ENCODE measurements around the gene TUG1. TPM values are rescaled to one million over a fixed set of nuclear protein-coding genes. Genes with fewer than 3 reads are reported as not detected.

TUG1 gene
- polyA plus RNA-seq, result 15.9 TPM

DNA sequence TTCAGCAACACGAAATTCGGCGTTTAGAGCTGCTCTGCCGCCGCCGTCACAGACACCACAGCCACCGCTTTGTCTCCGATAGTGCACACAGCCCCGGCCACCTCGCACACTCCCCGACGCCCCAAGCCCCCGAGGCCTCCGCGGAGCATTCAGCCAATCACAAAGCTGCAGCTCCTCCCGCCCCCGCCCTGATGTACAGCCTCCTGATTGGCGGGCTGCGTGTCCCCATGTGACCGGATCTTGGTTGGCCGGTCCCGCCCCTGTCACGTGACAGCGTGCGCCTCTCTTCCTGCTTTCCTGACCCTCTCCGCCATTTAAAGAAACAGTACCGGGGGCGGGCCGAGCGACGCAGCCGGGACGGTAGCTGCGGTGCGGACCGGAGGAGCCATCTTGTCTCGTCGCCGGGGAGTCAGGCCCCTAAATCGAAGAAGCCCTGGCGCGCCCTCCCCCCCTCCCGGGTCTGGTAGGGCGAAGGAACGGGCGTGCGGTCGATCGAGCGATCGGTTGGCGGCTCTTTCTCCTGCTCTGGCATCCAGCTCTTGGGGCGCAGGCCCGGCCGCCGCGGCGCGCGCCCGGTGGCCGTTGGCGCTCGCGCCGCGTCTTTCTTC, at the start of gene TUG1:
TSS of gene TUG1 (plus strand) at position 342 of the 608 bp plus-strand sequence.
- Mint-ChIP-seq H3K9me3 (peaks cover 10 to 21% (median 13%) of the 10 kb centered on the region in 3 donors), H3K4me3 (peak within 1 kb of the TSS; percentile 87 to 100 (median 97)), H3K36me3 (peaks cover 23% of the 10 kb centered on the region), H3K27ac (peak within 1 kb of the TSS; percentile 90 to 99 (median 98)), H3K27me3 (no peaks in the 10 kb centered on the region), H3K4me1 (peaks cover 33 to 63% (median 38%) of the 10 kb centered on the region in 3 donors)

DNA sequence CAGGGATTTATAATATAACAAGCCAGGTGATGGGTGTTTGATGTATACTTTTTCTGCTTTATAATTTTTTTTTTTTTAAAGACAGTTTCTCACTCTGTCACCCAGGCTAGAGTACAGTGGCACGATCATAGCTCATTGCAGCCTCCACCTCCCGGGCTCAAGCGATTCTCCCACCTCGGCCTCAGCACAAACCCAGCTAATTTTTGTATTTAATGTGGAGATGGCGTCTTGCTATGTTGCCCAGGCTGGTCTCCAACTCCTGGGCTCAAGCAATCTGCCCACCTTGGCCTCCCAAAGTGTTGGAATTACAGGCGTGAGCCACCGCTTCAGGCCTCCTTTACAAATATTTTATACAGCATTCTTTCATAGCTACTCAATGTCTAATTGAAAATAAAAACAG, 49.1 kb upstream of the TUG1 start:
- peaks cover 2% of the 10 kb centered on the region for H3K36me3 Mint-ChIP-seq
- peaks cover 0 to 10% (median 7%) of the 10 kb centered on the region in 3 donors for H3K4me1 Mint-ChIP-seq
- no peaks in the 10 kb centered on the region for H3K27me3 Mint-ChIP-seq
- peak overlapping the region in 1 of 4 donors; percentile 38 for H3K4me3 Mint-ChIP-seq
- peaks cover 0 to 2% (median 0%) of the 10 kb centered on the region in 3 donors for H3K9me3 Mint-ChIP-seq
- peak overlapping the region in 2 of 3 donors; percentile 6 to 33 for H3K27ac Mint-ChIP-seq

DNA sequence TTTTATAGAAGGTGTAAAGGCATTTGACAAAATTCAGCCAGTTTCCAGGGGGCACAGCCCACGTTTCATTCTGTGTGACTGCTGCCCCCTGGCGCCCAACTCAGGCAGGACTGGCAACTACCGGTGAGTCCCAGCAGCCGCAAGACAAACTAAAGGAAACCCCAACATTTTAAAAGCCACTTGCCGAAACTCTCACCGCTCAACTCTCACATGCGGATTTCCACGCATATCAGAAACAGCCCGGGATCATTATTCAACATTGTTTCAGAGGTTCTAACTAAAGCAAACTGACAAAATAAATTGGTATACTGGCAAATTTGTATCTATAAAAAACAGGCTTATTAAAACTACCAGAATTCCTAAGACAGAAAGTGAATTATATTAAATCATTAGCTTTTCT, 48.7 kb upstream of the TUG1 start:
- H3K36me3 Mint-ChIP-seq, result peaks cover 2% of the 10 kb centered on the region
- peak overlapping the region; percentile 38 to 86 (median 60) for H3K4me3 Mint-ChIP-seq
- peaks cover 0 to under 1% (median 0%) of the 10 kb centered on the region in 3 donors for H3K9me3 Mint-ChIP-seq
- peaks cover 0 to 10% (median 7%) of the 10 kb centered on the region in 3 donors for H3K4me1 Mint-ChIP-seq
- no peaks in the 10 kb centered on the region for H3K27me3 Mint-ChIP-seq
- H3K27ac Mint-ChIP-seq, result peak overlapping the region; percentile 6 to 50 (median 33)

DNA sequence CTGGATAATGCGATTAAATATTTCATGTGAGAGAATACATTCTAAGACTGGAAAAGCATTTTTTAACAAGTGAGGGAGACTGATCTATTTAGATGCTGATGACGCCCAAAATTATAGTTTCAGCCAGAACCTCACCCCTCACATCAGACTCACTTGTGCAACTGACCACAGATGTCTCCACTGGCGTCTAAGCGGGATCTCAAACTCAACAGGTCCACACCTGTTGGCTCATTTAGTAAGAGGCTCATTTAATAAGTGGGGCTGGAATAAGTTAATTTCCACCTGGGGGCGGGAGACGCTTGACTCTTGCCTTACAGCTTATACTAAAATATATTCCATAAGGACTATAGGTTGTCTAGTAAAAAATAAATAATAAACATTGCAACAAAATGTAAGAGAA, 48.0 kb upstream of the TUG1 start:
- H3K27me3 Mint-ChIP-seq, result no peaks in the 10 kb centered on the region

DNA sequence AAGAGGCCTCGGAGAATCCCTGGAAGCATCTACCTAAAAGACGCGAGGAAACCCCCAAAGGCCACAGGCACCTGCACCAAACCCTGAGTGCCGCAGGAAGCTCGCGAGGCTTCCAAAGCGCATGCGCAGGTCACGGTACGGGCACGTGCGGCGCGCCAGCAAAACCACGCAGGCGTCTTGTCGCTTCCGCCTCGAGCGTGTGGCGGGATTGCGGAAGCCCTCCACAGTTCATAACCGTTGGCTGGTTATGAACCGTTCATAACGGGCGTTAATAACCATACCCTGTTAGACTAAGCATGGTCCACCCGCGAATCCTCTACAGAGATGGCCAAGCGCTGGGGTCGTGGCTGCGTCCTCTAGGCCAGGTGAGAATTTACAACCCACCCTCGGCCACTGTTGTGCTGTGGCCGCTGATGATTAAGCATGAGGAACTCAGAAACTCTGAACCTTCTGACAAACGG, 46.9 kb upstream of the TUG1 start:
- peaks cover 2% of the 10 kb centered on the region for H3K36me3 Mint-ChIP-seq
- peak overlapping the region; percentile 83 to 92 (median 85) for H3K27ac Mint-ChIP-seq
- H3K9me3 Mint-ChIP-seq, result no peaks in the 10 kb centered on the region
- H3K4me1 Mint-ChIP-seq, result peaks cover 0 to 10% (median 7%) of the 10 kb centered on the region in 3 donors
- H3K4me3 Mint-ChIP-seq, result peak overlapping the region; percentile 80 to 93 (median 88)
- no peaks in the 10 kb centered on the region for H3K27me3 Mint-ChIP-seq

More for the DNA sequence above, 48.0 kb upstream of the TUG1 start:
- Mint-ChIP-seq H3K27ac (peak overlapping the region in 2 of 3 donors; percentile 83 to 92), H3K36me3 (peaks cover 2% of the 10 kb centered on the region), H3K9me3 (no peaks in the 10 kb centered on the region), H3K4me3 (peak overlapping the region; percentile 80 to 93 (median 88)), H3K4me1 (peaks cover 0 to 10% (median 7%) of the 10 kb centered on the region in 3 donors)

DNA sequence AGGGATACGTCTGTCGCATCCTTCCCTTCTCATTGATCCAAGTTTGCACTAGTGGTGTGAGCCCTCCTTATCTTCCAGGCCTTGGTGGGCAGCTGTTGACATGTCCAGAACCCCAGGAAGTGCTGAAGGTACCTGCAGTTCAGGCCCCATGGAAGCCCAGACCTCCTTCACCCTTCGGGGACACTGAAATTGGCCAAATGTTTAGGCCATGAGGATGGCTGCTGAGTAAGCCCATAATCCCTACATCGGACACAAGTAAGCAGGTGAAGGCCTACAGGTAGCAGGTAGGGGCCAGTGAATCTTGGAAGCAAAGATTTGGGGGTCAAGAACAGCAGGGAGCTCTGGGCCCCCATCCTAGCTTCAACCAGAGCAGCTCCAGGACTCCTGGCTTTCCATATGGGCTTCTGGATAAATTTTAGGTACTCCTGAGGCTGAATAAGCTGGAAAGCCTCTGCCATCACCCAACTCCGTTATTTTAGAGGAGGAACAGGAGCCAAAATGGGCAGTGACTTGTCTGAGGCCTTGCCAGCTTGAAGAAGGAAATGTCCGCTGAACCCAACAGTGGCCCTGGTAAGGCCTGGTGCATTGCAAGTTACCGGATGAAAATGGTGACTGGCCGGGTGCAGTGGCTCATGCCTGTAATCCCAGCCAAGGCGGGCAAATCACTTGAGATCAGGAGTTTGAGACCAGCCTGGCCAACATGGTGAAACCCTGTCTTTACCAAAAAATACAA, 45.7 kb upstream of the TUG1 start:
- H3K4me1 Mint-ChIP-seq, result peaks cover 0 to 10% (median 7%) of the 10 kb centered on the region in 3 donors
- H3K27ac Mint-ChIP-seq, result peak overlapping the region in 1 of 3 donors; percentile 76
- no peaks in the 10 kb centered on the region for H3K9me3 Mint-ChIP-seq
- H3K27me3 Mint-ChIP-seq, result no peaks in the 10 kb centered on the region
- peaks cover 4% of the 10 kb centered on the region for H3K36me3 Mint-ChIP-seq
- H3K4me3 Mint-ChIP-seq, result peak overlapping the region in 1 of 4 donors; percentile 2

DNA sequence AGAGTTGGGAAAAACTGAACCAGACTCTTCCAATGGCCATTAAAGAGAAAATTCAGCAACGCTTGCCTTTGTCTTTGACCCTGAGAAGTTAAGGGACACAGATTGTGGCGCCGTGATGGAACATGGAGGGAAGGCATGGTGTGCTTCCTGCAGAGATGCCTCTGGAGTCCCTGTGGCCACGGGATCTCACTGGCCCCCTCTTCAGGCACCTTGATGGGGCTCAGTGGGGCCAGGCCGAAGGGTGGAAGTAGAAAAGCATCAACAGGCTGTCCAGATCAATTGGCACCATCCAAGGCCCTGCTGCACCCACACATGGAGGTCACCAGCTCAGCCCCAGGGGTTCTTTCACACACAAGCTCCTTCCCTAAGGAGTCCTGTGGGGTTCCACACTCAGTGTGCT, 43.4 kb upstream of the TUG1 start:
- peak overlapping the region in 1 of 3 donors; percentile 46 for H3K27ac Mint-ChIP-seq
- no peaks in the 10 kb centered on the region for H3K27me3 Mint-ChIP-seq
- H3K9me3 Mint-ChIP-seq, result no peaks in the 10 kb centered on the region
- peaks cover 5% of the 10 kb centered on the region for H3K36me3 Mint-ChIP-seq
- H3K4me3 Mint-ChIP-seq, result no peak overlapping the region
- peaks cover 0 to 7% (median 4%) of the 10 kb centered on the region in 3 donors for H3K4me1 Mint-ChIP-seq

DNA sequence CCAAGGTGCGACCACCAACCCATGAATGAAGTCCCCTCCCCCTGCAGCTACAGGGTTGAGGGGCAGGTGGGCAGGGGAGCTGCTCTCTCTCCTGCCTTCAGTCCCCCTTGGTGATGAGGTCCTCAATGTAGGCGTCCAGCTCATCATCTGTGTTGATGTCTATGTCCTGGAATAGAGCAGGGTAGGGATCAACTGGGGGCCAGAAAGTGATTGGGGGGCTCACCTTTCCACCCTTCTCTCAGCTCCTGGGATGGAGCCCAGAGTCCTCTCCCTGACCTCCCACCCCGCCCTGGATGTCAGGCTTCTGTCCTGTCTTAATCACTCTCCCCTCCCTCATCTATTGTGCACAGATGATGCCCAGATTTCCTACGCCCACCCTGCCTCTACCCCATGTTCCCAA, 42.4 kb upstream of the TUG1 start:
- Mint-ChIP-seq H3K36me3 (peaks cover 7% of the 10 kb centered on the region), H3K4me1 (peaks cover 0 to 3% (median 2%) of the 10 kb centered on the region in 3 donors), H3K27me3 (no peaks in the 10 kb centered on the region), H3K27ac (no peak overlapping the region), H3K4me3 (no peak overlapping the region), H3K9me3 (no peaks in the 10 kb centered on the region)

DNA sequence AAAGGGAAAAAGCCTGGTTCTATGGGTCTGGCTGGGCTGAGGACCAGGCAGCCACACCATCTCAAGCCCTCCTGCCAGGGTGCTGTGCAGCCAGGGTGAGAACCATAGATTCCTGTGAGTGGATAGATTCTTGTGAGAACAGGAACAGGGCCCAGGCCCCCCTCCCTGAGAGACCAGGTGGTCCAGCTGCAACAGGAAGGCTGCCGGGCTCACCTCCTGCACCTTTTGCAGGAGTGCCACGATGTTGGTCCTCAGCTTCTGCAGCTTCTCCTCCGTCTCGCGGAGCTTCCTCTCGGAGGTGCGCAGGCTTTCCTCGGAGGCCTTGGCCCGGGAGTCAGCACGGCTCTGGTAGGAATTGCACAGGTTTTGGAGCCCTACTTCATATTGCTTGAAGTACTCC, 41.3 kb upstream of the TUG1 start:
- Mint-ChIP-seq H3K27ac (no peak overlapping the region), H3K27me3 (no peaks in the 10 kb centered on the region), H3K4me3 (no peak overlapping the region), H3K4me1 (peaks cover 0 to 3% (median 0%) of the 10 kb centered on the region in 3 donors), H3K9me3 (no peaks in the 10 kb centered on the region), H3K36me3 (peaks cover 7% of the 10 kb centered on the region)

DNA sequence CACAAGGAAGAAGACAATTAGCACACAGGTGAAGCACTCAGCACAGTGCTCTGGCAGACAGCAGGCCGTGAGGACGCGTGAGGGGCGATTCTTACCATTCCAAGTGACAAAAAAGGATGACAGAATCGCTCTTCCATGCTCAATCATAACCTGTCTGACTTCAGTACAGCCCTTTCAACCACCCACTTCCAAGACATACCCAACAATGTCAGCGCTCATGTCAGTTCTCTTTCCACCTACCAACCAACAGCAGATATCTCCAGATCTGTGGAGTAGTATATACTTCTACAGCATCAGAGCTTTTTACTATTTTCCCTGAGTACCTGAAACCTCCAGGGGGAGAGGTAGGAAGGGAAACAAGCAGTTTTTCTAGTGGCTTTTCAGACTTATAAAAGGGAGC, 40.7 kb upstream of the TUG1 start:
- no peak overlapping the region for H3K4me3 Mint-ChIP-seq
- H3K27me3 Mint-ChIP-seq, result no peaks in the 10 kb centered on the region
- H3K36me3 Mint-ChIP-seq, result peaks cover 7% of the 10 kb centered on the region
- no peaks in the 10 kb centered on the region for H3K9me3 Mint-ChIP-seq
- peaks cover 0 to 3% (median 0%) of the 10 kb centered on the region in 3 donors for H3K4me1 Mint-ChIP-seq
- no peak overlapping the region for H3K27ac Mint-ChIP-seq

DNA sequence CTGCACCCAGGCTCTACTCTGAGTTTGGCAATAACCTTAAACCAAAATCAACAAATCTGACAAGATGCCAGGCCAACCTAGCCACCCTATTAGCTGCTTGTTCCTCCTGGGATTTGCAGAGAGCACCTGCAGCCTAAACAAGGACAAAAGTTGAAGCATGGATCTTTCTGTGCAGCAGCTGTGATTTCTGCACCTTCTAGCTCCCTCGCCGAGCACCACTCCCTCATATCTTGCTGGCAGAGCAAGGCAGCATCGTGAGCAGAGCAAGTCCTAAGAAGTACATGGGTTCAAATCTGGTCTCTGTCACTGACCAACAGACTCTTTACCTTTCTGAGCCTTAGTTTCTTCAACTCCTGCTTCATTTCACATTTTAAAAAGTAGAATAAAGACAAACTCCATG, 38.8 kb upstream of the TUG1 start:
- Mint-ChIP-seq H3K27ac (no peak overlapping the region), H3K4me1 (no peaks in the 10 kb centered on the region), H3K9me3 (no peaks in the 10 kb centered on the region), H3K27me3 (no peaks in the 10 kb centered on the region), H3K4me3 (no peak overlapping the region), H3K36me3 (peaks cover 7% of the 10 kb centered on the region)

DNA sequence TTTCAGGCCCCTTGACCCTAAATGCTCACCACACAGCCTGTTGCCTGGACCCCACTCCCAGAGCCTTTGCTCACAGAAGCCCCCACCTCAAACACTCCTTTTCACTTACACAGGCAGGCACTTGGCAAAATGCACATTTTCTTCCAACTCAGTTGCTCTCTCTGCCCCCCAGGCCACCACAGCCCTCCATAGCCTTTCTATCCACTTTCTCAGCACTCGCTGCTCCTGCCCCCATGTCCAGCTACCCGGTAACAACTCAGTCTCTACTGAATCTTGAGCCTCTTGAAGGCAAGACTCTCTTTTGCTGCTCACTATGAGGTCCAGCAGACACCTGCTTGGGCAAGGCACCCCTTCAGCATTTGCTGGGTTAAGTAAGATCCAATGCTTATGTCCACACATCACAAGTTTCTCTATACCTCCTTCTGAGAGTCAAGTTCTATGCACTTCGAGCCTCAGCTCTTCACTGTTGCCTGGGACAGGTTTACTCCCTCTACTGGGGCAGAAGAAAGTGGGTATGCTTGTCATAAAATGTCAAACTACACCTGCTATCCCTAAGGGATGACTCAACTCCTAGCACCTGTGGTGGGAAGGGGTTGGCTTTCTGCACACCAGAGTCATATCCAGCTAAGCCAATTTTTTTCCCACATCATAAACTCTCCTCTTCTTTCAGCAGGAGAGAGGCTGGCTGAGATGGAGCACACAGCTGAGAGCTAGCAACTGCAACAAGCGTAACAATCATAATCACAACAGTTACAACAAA, 37.3 kb upstream of the TUG1 start:
- peak overlapping the region in 1 of 3 donors; percentile 90 for H3K27ac Mint-ChIP-seq
- no peaks in the 10 kb centered on the region for H3K9me3 Mint-ChIP-seq
- H3K4me3 Mint-ChIP-seq, result no peak overlapping the region
- H3K27me3 Mint-ChIP-seq, result no peaks in the 10 kb centered on the region
- peaks cover 10% of the 10 kb centered on the region for H3K36me3 Mint-ChIP-seq
- H3K4me1 Mint-ChIP-seq, result no peaks in the 10 kb centered on the region

DNA sequence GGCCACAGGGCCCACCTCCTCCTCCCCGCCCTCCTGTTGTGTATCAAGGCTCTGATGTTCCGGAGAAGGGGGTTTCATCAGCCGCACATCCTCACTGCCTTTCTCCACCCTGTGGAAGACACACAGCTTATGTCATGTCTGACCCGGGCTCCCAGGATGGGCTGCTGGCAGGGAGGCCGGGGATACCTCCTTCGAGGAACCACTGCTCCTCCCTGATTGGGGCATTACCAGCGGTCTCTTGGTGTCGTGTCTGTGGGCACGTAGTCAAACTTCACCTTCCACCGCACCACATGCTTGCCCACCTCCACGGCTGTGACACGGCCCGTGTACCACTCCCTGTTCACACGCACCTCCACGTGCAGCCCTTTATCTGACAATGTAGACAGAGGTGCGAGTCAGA, 36.4 kb upstream of the TUG1 start:
- no peaks in the 10 kb centered on the region for H3K9me3 Mint-ChIP-seq
- no peaks in the 10 kb centered on the region for H3K4me1 Mint-ChIP-seq
- peaks cover 10% of the 10 kb centered on the region for H3K36me3 Mint-ChIP-seq
- no peaks in the 10 kb centered on the region for H3K27me3 Mint-ChIP-seq
- no peak overlapping the region for H3K27ac Mint-ChIP-seq
- H3K4me3 Mint-ChIP-seq, result no peak overlapping the region

DNA sequence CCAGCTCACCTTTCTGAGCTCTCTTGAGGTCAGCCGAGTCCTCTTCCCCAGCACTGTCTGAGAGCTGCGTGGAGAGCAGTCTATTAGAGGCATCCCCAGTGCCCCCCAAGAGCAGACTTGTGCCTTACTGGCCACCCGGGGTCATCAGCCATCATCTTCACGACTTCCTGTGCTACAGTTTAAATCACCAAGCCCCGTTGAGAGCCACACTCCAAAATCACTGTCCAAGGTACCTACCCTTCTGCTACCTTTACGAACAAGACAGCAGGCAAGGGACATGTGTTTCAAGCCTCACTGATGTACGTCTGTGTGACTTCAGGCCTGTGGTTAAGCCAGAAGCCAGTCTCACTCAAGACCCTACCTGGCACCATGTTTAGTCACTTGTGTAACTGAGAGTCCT, 35.6 kb upstream of the TUG1 start:
- Mint-ChIP-seq H3K9me3 (no peaks in the 10 kb centered on the region), H3K4me3 (no peak overlapping the region), H3K4me1 (no peaks in the 10 kb centered on the region), H3K27ac (peak overlapping the region in 1 of 3 donors; percentile 93), H3K36me3 (peaks cover 9% of the 10 kb centered on the region), H3K27me3 (no peaks in the 10 kb centered on the region)

DNA sequence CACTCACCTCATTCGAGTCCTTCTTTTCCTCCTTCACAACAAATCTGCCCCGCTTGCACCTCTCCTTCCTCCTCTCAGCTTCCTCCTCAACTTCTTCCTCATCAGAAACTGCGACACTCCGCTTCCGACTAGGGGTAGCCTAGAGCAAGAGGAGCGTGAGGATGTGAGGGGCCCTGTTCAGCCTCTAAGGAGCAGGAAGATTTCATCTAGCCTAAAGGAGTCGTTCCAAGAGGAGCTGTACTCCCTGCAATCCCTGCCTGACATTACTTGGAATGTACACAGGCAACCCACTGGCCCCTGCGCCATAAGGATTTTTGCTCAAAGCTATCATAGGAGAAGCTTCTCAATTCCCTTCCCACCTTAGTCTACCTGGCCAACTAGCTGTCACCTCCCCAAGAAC, 35.0 kb upstream of the TUG1 start:
- H3K9me3 Mint-ChIP-seq, result no peaks in the 10 kb centered on the region
- no peaks in the 10 kb centered on the region for H3K27me3 Mint-ChIP-seq
- no peak overlapping the region for H3K4me3 Mint-ChIP-seq
- H3K36me3 Mint-ChIP-seq, result peaks cover 8% of the 10 kb centered on the region
- H3K27ac Mint-ChIP-seq, result no peak overlapping the region
- H3K4me1 Mint-ChIP-seq, result no peaks in the 10 kb centered on the region
